Vagina (tissue), 2 donors: ENCODE measurements around the gene KCNQ4.

ENCODE experiments used
- CTCF ChIP-seq, 3 experiments: fragments of 450-650 bp in 2 of 3; fragments of 200-600 bp in 1 of 3; sonication (generic) in 1 of 3; IDR thresholded peaks; one replicate each; pipeline ENCODE4 v1.5.1; 2017 to 2019; ENCODE audit warnings: antibody characterized with exemption in 3 of 3, mild to moderate bottlenecking in 2 of 3, moderate library complexity in 2 of 3
- POLR2A ChIP-seq, 2 donors: fragments of 450-650 bp; IDR thresholded peaks; one replicate each; pipeline ENCODE4 v1.6.1; 2017; ENCODE audit warnings: antibody characterized with exemption in 2 of 2, mild to moderate bottlenecking in 2 of 2, moderate library complexity in 2 of 2

DNA sequence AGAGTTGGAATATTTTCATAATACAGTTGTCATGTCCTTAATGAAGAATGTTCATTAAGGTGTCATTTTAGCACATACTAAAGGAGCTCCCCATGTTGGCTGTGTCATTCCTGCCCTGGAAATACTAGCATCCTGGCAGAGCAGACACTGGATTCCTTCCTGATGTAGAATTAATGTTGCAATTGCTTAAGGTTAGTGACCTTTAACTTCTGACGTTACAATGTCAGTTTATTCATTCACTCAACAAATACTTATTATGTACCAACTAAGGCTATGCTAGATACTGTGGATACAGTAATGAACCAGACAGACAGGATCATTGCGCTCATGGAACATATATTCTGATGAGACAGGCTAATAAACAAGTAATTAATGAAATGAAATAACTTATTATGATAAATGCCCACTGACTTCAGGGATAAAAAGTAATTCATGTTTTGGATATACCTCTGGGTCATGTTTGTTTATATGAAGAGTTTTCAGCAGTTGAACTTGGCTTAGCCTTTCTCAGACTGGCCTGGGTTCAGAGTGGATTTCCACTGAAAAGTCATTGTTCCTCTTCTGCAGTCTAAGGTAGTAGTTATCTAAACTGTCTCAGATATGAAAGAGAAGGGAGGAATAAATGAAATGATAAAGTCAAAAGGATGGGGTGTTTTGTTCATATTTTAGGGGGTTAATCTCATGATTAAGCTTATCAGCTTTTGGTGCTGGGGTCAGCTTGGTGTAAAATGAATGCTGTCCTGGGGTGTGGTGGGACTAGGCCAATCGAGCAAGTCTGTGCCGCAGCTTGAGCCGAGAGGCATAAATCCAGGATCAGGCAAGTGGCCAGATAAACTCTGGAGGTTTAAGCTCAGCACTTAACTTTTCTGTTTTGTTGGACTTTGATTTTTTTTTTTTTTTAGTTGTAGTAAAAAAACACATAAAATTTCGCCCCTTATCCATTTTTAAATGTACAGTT, 43.3 kb upstream of the KCNQ4 start:
- TF ChIP-seq CTCF (IDR thresholded peaks at IDR 0.05), result no peak
- TF ChIP-seq POLR2A (IDR thresholded peaks at IDR 0.05), result no peak
